ENCODE measurements around the gene KCNG2. TPM values are rescaled to one million over a fixed set of nuclear protein-coding genes. Genes with fewer than 3 reads are reported as not detected.
A peak's percentile ranks its signal among the peaks of the same experiment; 100 is the strongest.
"Not testable (repeated sequence)": the region's sequence is repeated elsewhere in the genome, so short reads cannot be mapped to it uniquely, and the experiment has no call there.

Gene KCNG2
- total RNA-seq, result under 1 TPM in 1 of 4 donors, not detected in 3; 0.55 TPM

DNA sequence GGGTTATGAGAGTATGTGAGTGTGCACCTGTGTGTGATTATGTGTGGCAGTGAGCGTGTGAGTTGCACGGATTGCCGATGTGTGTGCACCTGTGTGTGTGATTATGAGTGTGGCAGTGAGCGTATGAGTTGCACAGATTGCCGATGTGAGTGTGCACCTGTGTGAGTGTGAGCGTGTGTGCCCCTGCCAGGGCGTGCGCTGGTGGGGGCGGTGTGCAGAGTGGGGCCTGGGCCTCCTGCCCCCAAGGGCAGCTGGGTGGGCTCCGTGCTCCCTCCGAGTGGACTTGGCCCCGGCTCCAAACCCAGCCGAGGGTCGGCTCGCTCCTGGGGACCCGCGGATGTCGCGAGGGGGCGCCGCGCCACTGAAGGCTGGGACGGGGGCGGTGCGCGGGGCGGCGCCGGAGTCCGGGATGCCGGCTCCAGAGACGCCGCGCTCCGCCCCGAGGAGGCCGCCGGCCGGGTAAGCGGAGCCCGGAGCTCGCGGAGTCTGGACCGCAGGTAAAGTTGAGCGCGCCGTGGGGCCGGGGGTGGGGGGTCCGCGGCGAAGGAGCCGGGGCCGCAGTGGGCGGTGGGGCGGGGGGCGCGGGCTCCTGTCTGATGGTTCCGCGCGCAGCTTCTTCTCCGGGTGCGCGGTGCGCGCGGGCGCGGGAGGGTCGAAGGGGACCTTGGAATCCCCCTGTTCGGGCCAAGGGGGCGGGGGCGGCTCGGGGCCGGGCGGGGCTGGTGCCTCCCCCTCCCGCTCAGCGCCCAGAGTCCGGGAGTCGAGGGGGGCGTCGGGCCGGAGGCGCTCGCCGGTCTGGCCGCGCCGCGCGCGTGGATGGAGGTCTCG lies at the start of gene KCNG2:
Gene KCNG2 (plus strand): TSS at position 421 of the 828 bp plus-strand sequence. CDS start 65,730 bp downstream, outside the sequence.
- H3K36me3 ChIP-seq, result no peaks in the 10 kb centered on the region
- ATAC-seq (no peak), DNase-seq (no peak)
- no peak within 1 kb of the TSS for H3K27ac ChIP-seq
- peak within 1 kb of the TSS; percentile 17 to 29 (median 23) for H3K4me3 ChIP-seq
- peaks cover 5 to 10% of the 10 kb centered on the region in 2 donors for H3K4me1 ChIP-seq
- intact Hi-C loops (cut with DNase I; ENCODE audit: low total_unique reads), result no loop called here
- no peaks in the 10 kb centered on the region for H3K9me3 ChIP-seq
- H3K27me3 ChIP-seq, result peaks cover 32 to 38% (median 37%) of the 10 kb centered on the region in 3 donors
- in situ Hi-C loops (cut with MboI; ENCODE audit: low sequenced_read_pairs in 4 of 4), result no loop called here
- no peak for TF ChIP-seq POLR2A (IDR thresholded peaks at IDR 0.05)
- TF ChIP-seq CTCF (IDR thresholded peaks at IDR 0.05 in 4 of 5, conservative IDR thresholded peaks at IDR 0.05 in 1 of 5), result peak in 1 of 5 experiments; percentile 12

DNA sequence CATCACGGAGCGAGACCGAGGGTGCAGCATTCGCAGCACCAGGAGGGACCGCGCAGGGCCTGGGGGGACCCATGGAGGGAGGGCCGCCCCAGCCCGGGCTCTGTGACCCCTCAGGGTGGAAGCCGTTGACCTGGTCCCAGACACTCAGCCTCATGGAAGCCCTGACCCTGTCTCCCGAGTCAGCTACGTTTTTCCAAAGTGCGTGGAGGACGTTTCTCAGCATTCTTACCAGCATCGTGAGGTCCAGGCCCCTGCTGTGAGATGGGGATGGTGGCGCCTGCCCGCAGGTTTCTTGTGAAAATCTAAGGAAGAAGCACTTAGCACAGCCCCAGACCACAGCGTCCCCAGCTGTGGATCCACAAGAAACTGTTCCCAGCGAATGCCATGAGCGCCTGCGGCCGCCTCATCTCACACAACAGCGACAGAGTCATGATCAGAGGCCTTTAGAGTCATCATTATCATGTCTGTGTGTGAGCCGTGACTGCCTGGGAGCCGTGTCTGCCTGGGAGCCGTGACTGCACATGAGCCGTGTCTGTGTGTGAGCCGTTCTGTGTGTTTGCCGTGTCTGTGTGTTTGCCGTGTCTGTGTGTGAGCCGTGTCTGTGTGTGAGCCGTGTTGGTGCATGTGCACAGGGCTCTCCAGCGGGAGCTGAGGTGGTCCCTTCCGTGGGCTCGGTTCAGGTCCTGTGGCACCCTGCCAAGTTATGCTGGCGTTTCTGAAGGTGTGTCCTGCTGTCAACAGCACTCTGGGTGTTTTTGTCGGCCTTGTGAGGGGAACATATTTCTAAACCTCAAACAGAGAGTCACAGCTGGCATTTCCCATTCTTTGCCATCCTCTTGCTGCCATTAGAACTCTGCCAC lies 49.2 kb upstream of the KCNG2 start:
- Histone ChIP-seq H3K4me1 (no peaks in the 10 kb centered on the region), H3K4me3 (no peak overlapping the region), H3K27ac (no peak overlapping the region), H3K9me3 (no peaks in the 10 kb centered on the region), H3K27me3 (no peaks in the 10 kb centered on the region), H3K36me3 (peaks cover 0 to 4% of the 10 kb centered on the region in 2 donors)
- in situ Hi-C loops (cut with MboI; ENCODE audit: low sequenced_read_pairs in 4 of 4) (no loop called here), intact Hi-C loops (cut with DNase I; ENCODE audit: low total_unique reads) (no loop called here)
- no peak for ATAC-seq
- no peak for DNase-seq
- TF ChIP-seq CTCF (IDR thresholded peaks at IDR 0.05 in 4 of 5, conservative IDR thresholded peaks at IDR 0.05 in 1 of 5) (no peak), POLR2A (IDR thresholded peaks at IDR 0.05) (no peak)

DNA sequence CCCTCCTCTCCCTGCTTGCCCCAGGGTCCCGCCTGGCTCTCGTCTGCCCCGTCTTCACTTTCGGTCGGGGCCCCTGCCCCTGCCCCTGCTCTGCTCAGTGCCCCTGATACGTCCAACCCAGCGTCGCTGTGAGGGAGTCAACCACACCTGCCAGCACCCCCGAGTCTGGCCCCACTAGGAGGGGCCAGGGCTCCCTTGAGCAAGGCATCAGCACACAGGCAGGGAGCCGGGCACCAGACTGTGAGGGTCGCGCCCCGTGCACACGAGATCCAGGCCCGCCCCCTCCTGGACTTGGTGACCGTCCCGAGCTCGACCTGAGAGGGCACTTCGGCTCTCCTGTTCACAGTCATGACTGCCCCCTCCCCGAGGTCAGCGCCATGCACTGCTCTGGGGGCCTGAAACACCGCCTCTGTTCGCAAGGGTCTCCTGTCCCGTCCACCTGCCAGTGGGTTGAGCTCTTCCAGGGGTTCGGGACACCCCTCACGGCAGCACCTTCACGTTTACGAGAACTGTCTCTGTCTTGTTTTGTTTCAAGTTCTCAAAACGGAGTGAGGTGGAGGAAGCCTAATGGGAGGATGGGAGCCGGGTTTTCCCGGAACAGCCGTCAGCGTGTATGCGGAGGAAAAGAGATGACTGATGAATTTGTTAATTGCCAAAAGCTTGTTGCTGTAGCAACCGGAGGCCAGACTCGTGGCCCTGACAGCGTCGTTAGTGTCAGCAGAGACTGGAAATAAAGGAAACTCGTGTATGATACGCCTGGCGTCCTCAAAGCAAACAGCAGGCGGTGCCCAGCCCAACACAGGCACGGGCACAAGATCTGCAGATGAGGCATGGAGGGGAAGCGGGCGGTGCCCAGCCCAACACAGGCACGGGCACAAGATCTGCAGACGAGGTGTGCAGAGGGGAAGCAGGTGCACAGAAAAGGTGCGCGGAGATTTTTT lies 48.2 kb upstream of the KCNG2 start:
- Histone ChIP-seq H3K27me3 (no peaks in the 10 kb centered on the region), H3K9me3 (no peaks in the 10 kb centered on the region), H3K4me3 (no peak overlapping the region), H3K4me1 (no peaks in the 10 kb centered on the region), H3K36me3 (peaks cover 0 to 14% of the 10 kb centered on the region in 2 donors), H3K27ac (no peak overlapping the region)
- TF ChIP-seq POLR2A (IDR thresholded peaks at IDR 0.05) (no peak), CTCF (IDR thresholded peaks at IDR 0.05 in 4 of 5, conservative IDR thresholded peaks at IDR 0.05 in 1 of 5) (no peak)
- ATAC-seq (no peak), DNase-seq (no peak)
- intact Hi-C loops (cut with DNase I; ENCODE audit: low total_unique reads), result no loop called here
- in situ Hi-C loops (cut with MboI; ENCODE audit: low sequenced_read_pairs in 4 of 4), result no loop called here

GRCh38 chr18:79750980-79751571 lies 46.7 kb upstream of the KCNG2 start:
- no peaks in the 10 kb centered on the region for H3K9me3 ChIP-seq
- intact Hi-C loops (cut with DNase I; ENCODE audit: low total_unique reads), result no loop called here
- in situ Hi-C loops (cut with MboI; ENCODE audit: low sequenced_read_pairs in 4 of 4), result no loop called here
- H3K27me3 ChIP-seq, result no peaks in the 10 kb centered on the region
- H3K4me1 ChIP-seq, result no peaks in the 10 kb centered on the region
- no peak overlapping the region for H3K4me3 ChIP-seq
- H3K36me3 ChIP-seq, result peaks cover 0 to 29% of the 10 kb centered on the region in 2 donors
- no peak for ATAC-seq
- no peak for TF ChIP-seq POLR2A (IDR thresholded peaks at IDR 0.05)
- TF ChIP-seq CTCF (IDR thresholded peaks at IDR 0.05 in 4 of 5, conservative IDR thresholded peaks at IDR 0.05 in 1 of 5), result no peak
- DNase-seq, result no peak
- no peak overlapping the region for H3K27ac ChIP-seq

DNA sequence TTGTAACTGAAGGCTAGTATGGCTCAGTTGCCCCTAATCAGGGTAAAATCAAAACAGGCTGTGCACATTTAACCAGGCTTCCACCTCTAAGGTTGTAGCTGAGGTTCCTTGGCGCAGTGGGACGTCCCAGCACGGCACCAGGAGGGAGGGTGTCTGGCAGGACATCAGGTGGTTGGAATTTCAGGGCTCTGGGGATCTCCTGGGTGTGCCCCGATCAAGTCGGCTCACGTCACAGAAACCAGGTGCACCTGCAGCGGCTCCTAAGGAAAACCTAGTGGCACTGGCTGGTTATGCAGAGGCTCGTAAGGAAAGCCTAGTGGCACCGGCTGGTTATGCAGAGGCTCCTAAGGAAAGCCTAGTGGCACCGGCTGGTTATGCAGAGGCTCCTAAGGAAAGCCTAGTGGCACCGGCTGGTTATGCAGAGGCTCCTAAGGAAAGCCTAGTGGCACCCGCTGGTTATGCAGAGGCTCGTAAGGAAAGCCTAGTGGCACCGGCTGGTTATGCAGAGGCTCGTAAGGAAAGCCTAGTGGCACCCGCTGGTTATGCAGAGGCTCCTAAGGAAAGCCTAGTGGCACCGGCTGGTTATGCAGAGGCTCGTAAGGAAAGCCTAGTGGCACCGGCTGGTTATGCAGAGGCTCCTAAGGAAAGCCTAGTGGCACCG lies 45.7 kb upstream of the KCNG2 start:
- H3K4me3 ChIP-seq; H3K27ac ChIP-seq; H3K27me3 ChIP-seq; H3K9me3 ChIP-seq; intact Hi-C loops (cut with DNase I; ENCODE audit: low total_unique reads); DNase-seq; H3K4me1 ChIP-seq; ATAC-seq; in situ Hi-C loops (cut with MboI; ENCODE audit: low sequenced_read_pairs in 4 of 4): not testable (repeated sequence)
- peaks cover 0 to 30% of the 10 kb centered on the region in 2 donors for H3K36me3 ChIP-seq

GRCh38 chr18:79752946-79753345 lies 44.8 kb upstream of the KCNG2 start:
- H3K9me3 ChIP-seq; H3K27ac ChIP-seq; DNase-seq; H3K4me3 ChIP-seq; ATAC-seq; H3K27me3 ChIP-seq; intact Hi-C loops (cut with DNase I; ENCODE audit: low total_unique reads); H3K4me1 ChIP-seq; in situ Hi-C loops (cut with MboI; ENCODE audit: low sequenced_read_pairs in 4 of 4): not testable (repeated sequence)
- peaks cover 0 to 30% of the 10 kb centered on the region in 2 donors for H3K36me3 ChIP-seq
